Neural progenitor cell (in vitro differentiated cells): ENCODE data around the gene LUZP1.

Experiments
- EZH2 ChIP-seq: fragments of 200-600 bp; sonication (generic); IDR thresholded peaks from 2 replicates; pipeline ENCODE4 v1.6.1; 2017; ENCODE audit warnings: antibody characterized with exemption, mild to moderate bottlenecking, moderate library complexity
- EZH2phosphoT487 ChIP-seq: fragments of 200-600 bp; sonication (generic); IDR thresholded peaks from 2 replicates; pipeline ENCODE4 v1.6.1; 2017; ENCODE audit warnings: antibody characterized with exemption
- TF ChIP-seq, protein P1 (sequence below): fragments of 200-600 bp; sonication (generic); IDR thresholded peaks from 2 replicates; pipeline ENCODE4 v1.5.1; 2017; ENCODE audit warnings: antibody characterized with exemption, mild to moderate bottlenecking

GRCh38 chr1:23101887-23102286 lies 66.8 kb downstream of the LUZP1 start:
- TF ChIP-seq, protein P1, sequence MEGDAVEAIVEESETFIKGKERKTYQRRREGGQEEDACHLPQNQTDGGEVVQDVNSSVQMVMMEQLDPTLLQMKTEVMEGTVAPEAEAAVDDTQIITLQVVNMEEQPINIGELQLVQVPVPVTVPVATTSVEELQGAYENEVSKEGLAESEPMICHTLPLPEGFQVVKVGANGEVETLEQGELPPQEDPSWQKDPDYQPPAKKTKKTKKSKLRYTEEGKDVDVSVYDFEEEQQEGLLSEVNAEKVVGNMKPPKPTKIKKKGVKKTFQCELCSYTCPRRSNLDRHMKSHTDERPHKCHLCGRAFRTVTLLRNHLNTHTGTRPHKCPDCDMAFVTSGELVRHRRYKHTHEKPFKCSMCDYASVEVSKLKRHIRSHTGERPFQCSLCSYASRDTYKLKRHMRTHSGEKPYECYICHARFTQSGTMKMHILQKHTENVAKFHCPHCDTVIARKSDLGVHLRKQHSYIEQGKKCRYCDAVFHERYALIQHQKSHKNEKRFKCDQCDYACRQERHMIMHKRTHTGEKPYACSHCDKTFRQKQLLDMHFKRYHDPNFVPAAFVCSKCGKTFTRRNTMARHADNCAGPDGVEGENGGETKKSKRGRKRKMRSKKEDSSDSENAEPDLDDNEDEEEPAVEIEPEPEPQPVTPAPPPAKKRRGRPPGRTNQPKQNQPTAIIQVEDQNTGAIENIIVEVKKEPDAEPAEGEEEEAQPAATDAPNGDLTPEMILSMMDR = no peak
- TF ChIP-seq EZH2 = no peak
- TF ChIP-seq EZH2phosphoT487 = no peak
